ACC112 (cell line): Measurements from ENCODE around the gene REM2.
A peak's percentile ranks its signal among the peaks of the same experiment; 100 is the strongest.

Experiments
- H2AFZ ChIP-seq: fragments of 200-600 bp; sonication (generic); one replicate; pipeline ENCODE4 v1.6.0; 2017; ENCODE audit warnings: antibody characterized with exemption, low read length; ENCODE audit not compliant: unreplicated experiment
- H3K27ac ChIP-seq: fragments of 200-600 bp; sonication (generic); 2 replicates; pipeline ENCODE4 v1.5.1; 2014; ENCODE audit warnings: low read depth, mild to moderate bottlenecking, antibody characterized with exemption, low read length, moderate library complexity
- H3K27me3 ChIP-seq: fragments of 200-600 bp; sonication (generic); 2 replicates; pipeline ENCODE4 v1.6.1; 2014; ENCODE audit warnings: mild to moderate bottlenecking, antibody characterized with exemption, low read length, moderate library complexity, mixed read lengths; ENCODE audit not compliant: insufficient read depth
- H3K36me3 ChIP-seq: fragments of 200-600 bp; sonication (generic); 2 replicates; pipeline ENCODE4 v1.6.1; 2016; ENCODE audit warnings: mild to moderate bottlenecking, antibody characterized with exemption, low read length, moderate library complexity, mixed read lengths; ENCODE audit not compliant: insufficient read depth
- H3K4me1 ChIP-seq: fragments of 200-600 bp; sonication (generic); one replicate; pipeline ENCODE4 v1.6.1; 2016; ENCODE audit warnings: low read length, mixed read lengths; ENCODE audit not compliant: insufficient read depth, unreplicated experiment, control insufficient read depth
- H3K4me3 ChIP-seq: fragments of 200-600 bp; sonication (generic); 2 replicates; pipeline ENCODE4 v1.5.1; 2014; ENCODE audit warnings: mild to moderate bottlenecking, low read depth, low read length
- H3K79me2 ChIP-seq: fragments of 200-600 bp; sonication (generic); one replicate; pipeline ENCODE4 v1.6.0; 2016; ENCODE audit warnings: low read length; ENCODE audit not compliant: control insufficient read depth, unreplicated experiment, insufficient read depth

The REM2 gene

DNA sequence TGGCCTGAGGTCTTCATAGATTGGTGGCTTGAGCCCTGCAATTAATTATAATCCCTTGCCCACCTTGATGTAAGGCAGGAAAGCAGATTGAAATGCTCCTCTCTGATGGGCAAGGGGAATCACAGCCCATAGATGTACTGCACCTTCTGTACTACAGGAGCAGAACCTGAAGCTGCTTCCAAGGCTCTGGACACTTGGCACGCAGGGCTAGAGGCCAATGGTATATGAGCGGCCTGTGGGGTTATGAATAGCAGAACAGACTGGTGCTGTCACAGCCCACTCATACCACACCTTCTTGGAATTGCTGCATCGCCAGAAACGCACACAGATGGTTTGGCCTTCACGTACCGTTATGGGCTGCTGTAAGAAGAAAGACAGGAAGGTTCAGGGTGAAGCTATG, 37.7 kb downstream of the REM2 start:
- Histone ChIP-seq H3K4me3 (no peak overlapping the region), H2AFZ (no peak overlapping the region), H3K36me3 (peaks cover 37% of the 10 kb centered on the region), H3K4me1 (peaks cover 21% of the 10 kb centered on the region), H3K27me3 (no peaks in the 10 kb centered on the region), H3K79me2 (peaks cover 17% of the 10 kb centered on the region), H3K27ac (no peak overlapping the region)

DNA sequence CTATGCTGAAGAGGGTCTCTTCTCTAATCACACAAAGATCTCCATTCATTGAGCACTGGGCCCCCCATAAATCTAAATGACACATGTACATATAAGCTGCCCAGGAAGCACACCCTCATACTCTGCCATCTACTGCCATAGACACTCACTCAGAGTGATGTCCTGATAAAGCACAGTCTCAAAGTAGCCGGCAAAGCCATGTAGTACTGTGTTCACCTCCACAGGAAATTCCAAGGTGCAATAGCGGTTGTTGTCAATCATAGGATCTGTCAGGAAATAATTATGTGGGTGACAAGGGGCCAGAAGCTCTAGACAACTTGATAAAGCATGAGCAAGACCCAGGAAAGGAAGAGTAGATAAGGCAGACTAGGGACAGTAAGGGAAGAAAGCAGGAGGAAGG, 39.3 kb downstream of the REM2 start:
- H2AFZ ChIP-seq, result no peak overlapping the region
- peaks cover 43% of the 10 kb centered on the region for H3K36me3 ChIP-seq
- no peaks in the 10 kb centered on the region for H3K27me3 ChIP-seq
- H3K27ac ChIP-seq, result peak overlapping the region; percentile 10; the same call in 1 of the 2 replicates
- H3K79me2 ChIP-seq, result peaks cover 19% of the 10 kb centered on the region
- no peak overlapping the region for H3K4me3 ChIP-seq
- peaks cover 25% of the 10 kb centered on the region for H3K4me1 ChIP-seq

DNA sequence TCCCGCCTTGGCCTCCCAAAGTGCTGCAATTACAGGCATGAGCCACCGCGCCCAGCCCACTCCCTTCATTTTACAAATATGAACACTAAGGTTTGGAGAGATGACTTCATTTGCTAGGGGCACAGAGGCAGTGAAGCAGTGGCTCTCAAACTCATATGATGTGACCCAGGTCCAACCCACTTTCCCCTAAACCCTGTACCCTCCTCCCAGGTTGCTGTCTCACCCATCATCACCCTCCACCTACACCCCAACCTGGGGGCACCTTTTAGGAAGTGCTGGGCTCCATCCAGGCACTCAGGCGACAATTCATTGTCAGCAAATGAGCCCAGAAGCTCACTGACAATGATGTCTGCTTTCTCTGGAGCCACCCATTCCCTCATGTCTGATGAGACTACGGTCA, 40.7 kb downstream of the REM2 start:
- peaks cover 43% of the 10 kb centered on the region for H3K36me3 ChIP-seq
- no peaks in the 10 kb centered on the region for H3K27me3 ChIP-seq
- H3K27ac ChIP-seq, result no peak overlapping the region
- H3K4me1 ChIP-seq, result peaks cover 28% of the 10 kb centered on the region
- no peak overlapping the region for H2AFZ ChIP-seq
- peaks cover 19% of the 10 kb centered on the region for H3K79me2 ChIP-seq
- no peak overlapping the region for H3K4me3 ChIP-seq

DNA sequence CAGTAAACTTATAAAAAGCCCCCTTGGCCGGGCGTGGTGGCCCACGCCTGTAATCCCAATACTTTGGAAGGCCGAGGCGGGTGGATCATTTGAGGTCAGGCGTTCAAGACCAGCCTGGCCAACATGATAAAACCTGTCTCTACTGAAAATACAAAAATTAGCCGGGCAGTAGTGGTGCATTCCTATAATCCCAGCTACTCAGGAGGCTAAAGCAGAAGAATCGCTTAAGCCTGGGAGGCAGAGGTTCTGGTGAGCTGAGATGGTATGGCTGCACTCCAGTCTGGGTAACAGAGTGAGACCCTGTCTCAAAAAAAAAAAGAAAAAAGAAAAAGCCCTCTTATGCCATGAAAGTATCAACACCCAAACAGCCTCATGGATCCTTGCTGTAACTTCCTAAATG, 42.5 kb downstream of the REM2 start:
- Histone ChIP-seq H3K36me3 (peaks cover 43% of the 10 kb centered on the region), H3K4me3 (no peak overlapping the region), H3K27ac (no peak overlapping the region), H3K4me1 (peaks cover 26% of the 10 kb centered on the region), H3K79me2 (peaks cover 23% of the 10 kb centered on the region), H2AFZ (no peak overlapping the region), H3K27me3 (no peaks in the 10 kb centered on the region)

DNA sequence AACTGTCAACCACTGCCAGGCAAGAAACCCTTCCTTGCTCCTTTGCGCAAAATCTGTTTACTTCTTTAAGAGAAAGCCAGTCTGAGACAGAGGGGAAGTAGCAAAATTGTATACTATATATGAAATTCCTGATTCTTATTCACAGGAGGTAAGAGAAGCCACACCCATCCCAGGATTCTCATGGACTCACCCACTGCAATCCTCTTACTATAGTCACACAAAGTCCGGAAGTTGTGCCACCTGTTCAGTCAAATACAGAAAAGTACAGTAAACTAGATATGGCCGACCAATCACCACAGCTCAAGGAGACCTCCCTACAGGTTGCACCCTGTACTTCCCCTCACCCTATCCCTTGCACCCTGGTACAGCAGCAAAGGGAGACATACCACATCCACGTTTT, 43.3 kb downstream of the REM2 start:
- Histone ChIP-seq H3K27me3 (no peaks in the 10 kb centered on the region), H2AFZ (no peak overlapping the region), H3K27ac (no peak overlapping the region), H3K4me1 (peaks cover 26% of the 10 kb centered on the region), H3K36me3 (peaks cover 36% of the 10 kb centered on the region), H3K79me2 (peaks cover 23% of the 10 kb centered on the region), H3K4me3 (no peak overlapping the region)

DNA sequence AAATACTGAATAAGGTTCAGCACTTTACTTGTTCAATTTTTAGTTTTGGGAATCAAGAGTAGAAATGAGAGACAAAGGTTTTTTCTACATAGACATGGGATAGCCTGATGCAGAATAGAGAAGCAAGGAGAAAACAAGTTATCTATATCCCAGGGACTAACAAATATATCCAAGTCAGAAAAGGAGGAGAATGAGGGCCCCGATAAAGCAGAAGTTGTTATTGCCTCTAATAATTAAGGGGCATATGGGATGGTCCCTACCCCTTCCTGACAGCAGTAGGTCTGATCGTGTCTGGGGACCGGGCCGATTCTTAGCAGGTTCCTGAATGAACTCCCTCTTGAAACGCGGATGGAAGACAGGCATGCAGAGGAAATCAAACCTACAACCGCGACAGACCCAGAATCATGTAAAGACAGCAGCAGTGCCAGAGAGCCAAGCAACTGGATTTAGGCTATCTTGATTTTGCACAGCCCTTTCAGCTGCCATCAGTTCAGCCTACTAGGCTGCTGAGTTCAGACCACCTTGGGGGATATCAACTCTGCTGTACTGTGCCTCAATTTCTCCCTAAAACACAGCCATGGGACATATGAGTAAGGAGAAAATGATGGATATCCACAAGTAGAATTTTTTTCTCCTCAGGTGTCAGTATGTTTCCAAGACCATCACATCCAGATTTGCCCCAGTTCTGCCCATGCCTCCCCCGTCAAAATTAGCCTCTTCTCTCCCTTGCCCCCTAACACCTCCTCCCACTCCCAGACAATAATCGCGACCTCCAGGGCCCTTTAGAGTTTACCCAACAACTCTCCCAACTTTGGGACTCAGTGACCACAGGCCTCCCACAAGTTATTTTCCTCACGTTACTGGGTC, 45.4 kb downstream of the REM2 start:
- Histone ChIP-seq H3K4me3 (peak overlapping the region; percentile 87), H3K27ac (peak overlapping the region; percentile 51), H3K36me3 (peaks cover 23% of the 10 kb centered on the region), H2AFZ (peak overlapping the region; percentile 70), H3K79me2 (peaks cover 23% of the 10 kb centered on the region), H3K4me1 (peaks cover 19% of the 10 kb centered on the region), H3K27me3 (no peaks in the 10 kb centered on the region)

DNA sequence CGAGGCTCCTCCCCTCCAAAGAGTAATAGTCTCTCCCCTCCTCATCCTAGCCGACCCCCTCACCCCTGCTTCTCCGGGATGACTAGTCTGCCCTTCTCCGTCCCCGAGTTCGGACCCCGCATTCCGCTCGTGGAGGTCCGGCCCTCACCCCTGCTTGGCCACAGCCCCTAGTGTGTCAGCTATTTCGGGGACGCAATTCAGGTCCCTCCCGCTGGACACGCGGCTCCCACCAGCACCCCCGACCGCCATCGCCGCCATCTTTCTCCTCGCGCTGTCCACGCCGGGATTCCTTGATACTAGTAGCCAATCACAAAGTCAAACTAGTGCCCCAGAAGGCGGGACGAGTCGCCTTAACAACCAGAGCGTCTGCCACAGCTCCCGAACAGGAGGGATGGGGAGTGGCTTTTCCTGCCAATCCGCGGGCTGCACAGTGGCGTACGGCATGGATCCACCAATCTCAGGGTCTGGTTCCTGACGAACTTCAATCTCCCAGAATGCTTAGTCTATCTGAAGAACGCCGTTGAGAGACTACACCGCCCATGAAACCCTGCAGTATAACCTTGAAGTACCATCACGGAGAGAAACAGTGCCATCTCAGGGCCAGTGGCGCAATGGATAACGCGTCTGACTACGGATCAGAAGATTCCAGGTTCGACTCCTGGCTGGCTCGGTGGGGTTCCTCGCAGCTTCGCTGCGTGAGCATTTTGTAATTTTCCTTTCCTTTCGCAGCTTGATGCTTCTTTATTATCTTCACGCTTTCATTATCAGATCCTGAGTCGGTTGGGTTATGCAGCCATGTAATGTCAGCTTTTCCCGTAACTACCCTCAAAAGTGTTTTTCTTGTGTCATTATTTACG, 46.3 kb downstream of the REM2 start, which contains the start of gene PRMT5:
Gene PRMT5 (minus strand): TSS at position 273 of the 857 bp plus-strand sequence. CDS start 15 bp downstream, at position 258.
- Histone ChIP-seq H3K4me3 (peak within 1 kb of the TSS; percentile 87), H3K27ac (peak within 1 kb of the TSS; percentile 68), H3K36me3 (peaks cover 15% of the 10 kb centered on the region), H2AFZ (peak within 1 kb of the TSS; percentile 81), H3K79me2 (peaks cover 23% of the 10 kb centered on the region), H3K4me1 (peaks cover 19% of the 10 kb centered on the region), H3K27me3 (no peaks in the 10 kb centered on the region)

DNA sequence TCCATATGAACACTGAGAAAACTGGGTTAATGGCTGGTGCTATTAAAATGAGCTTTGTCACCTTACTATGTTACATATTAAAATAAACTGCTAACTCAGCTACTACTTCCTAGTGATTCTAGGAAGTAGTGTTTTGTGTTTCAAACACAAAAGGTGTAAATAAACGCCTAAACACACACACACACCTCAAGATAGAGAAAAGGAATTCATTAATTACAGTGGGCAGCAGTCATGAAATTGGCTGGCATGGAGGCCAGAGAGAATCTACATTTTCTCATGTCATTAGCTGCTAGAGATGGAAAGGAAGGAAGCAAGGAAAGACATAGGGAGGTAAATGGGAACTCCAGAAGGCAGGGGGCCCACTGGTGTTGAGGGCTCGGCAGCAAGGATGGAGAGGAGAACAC, 46.9 kb downstream of the REM2 start:
- Histone ChIP-seq H3K79me2 (peaks cover 23% of the 10 kb centered on the region), H3K36me3 (peaks cover 10% of the 10 kb centered on the region; the same call in 1 of the 2 replicates), H3K4me3 (peak overlapping the region; percentile 68), H3K27ac (peak overlapping the region; percentile 68), H2AFZ (peak overlapping the region; percentile 81), H3K4me1 (peaks cover 19% of the 10 kb centered on the region), H3K27me3 (no peaks in the 10 kb centered on the region)

DNA sequence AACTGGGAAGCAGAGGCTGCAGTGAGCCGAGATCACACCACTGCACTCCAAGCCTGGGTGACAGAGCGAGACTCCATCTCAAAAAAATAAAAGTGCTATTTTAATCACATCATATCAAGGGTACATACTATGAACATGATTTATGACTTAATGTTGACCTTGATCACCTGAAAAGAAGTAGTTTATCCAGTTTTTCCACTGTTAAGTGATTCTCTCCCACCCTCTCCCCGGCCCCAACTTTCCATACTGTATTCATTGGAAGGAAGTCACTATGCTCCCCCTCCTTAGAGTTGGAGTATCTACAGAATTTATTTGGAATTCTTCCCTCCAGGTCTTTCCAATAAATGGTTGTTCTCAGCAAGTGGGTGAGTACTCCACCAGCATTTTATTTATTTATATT, 49.1 kb downstream of the REM2 start:
- Histone ChIP-seq H3K27me3 (no peaks in the 10 kb centered on the region), H3K4me3 (no peak overlapping the region), H3K79me2 (peaks cover 18% of the 10 kb centered on the region), H3K36me3 (no peaks in the 10 kb centered on the region), H3K4me1 (peaks cover 14% of the 10 kb centered on the region), H3K27ac (no peak overlapping the region), H2AFZ (no peak overlapping the region)

DNA sequence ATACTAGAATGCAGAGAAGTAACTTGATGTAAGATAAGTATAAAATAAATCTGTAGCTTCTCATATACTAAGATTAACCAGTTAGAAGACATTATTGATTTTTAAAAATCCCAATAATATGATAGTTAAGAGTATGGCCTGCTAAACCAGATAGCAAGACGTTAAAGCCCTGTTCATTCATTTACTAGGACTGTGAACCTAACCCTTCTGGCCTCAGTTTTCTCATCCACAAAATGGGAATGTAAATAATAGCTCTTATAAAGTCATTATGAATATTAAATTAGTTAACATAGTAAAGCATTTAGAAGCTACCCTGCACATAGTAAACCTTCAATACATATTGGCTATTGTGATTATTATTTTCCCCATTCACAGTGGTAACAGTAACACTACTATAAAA, 52.1 kb downstream of the REM2 start:
- H3K27me3 ChIP-seq, result no peaks in the 10 kb centered on the region
- H3K27ac ChIP-seq, result no peak overlapping the region
- peaks cover under 1% of the 10 kb centered on the region for H3K4me1 ChIP-seq
- no peaks in the 10 kb centered on the region for H3K79me2 ChIP-seq
- no peak overlapping the region for H3K4me3 ChIP-seq
- H3K36me3 ChIP-seq, result no peaks in the 10 kb centered on the region
- H2AFZ ChIP-seq, result no peak overlapping the region
